NCI-H524 (cell line): ENCODE measurements around the gene TSTD1.
A peak's percentile ranks its signal among the peaks of the same experiment; 100 is the strongest.

ENCODE experiments used
- DNase-seq, 2 experiments: peaks; one replicate each; lab custom pipeline; 2025; lab: John Stamatoyannopoulos, UW

Gene TSTD1, protein sequence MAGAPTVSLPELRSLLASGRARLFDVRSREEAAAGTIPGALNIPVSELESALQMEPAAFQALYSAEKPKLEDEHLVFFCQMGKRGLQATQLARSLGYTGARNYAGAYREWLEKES

DNA sequence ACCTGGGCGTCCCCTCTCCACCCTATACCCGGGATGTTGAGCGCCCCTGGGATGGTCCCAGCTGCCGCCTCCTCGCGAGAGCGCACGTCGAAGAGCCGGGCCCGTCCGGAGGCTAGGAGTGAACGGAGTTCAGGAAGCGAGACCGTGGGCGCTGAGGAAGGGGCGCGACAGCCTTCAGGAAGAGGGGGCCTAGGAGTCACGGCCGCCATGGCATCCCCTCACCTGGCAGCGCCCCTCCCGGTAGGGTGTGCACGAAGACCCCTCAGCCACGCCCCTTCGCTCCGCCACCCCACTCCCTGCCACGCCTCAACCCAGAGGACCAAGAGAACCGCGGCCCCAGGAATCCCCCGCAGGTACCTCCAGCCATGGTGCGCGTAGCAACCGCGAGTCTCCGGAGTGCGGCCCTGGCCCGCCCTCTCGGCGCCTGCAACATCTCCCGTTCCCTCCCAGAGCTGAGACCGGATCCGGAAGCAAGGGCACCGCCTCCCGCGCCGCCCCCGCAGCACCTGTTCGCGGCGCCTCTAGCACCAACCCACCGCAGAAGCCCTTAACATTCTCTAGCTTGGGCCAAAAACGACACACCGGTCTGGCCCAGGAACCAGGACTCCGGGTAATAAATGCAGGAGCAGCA, at the start of gene TSTD1:
TSS of gene TSTD1 (minus strand) at position 442 of the 631 bp plus-strand sequence. CDS start at position 367, 75 bp downstream.
- DNase-seq = peak in 1 of 2 experiments; percentile 37

DNA sequence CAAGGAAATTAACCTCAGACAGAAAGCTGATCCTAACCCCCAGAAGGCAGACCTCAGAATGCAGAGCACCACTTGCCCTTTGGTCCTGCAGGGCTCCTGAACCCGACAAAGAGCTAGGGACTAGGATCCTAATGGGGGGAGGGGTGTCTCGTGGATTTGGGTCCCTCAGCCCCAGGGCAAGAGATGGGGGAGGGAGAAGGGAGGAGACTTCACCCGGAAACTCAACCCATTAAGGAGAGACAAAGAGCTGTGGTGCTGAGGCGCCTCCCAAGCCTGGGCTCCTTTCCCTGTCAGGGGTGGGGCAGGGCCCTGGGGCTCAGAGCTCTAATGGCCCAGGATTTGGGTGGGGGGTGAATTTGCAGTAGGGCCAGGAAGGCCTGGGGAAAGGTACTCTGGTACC, 47.7 kb upstream of the TSTD1 start:
- DNase-seq = no peak

DNA sequence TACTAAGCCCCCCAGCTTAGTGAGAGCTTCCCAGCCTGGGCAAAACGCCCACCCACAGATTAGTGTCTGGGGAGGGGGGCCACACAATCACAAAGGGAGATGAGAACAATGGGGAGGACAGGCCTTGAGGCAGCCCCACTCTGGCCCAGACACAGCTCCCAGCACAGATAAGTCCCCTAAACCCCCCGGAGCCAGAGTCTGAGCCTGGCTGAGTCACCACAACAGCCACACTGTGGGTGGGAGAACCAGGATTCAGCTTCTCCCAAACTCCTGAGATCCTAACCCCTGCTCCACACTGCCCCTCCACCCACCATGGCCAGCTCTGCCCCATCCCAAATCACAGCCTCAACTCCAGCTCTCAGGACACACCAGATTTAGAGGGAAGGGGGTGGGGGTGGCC, 46.4 kb upstream of the TSTD1 start:
- no peak for DNase-seq

DNA sequence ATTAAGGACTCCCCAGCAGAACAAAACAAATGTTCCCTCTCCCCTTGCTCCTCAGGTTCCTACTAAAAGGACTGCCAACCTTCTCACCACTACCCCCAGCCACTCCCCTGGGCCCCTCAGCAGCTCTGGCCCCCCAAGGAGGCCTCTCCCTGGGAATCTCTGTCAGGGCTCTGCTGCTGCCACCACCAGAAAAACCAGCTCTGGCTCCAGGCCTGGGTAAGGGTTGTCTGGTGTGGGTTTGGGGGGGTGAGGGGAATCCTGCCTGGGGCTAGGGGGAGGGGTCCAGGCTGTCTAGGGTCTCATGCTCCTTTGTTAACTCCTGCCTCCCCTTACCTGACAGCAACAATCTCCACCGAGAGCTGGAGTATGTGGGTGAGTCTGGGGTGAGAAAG, 45.8 kb upstream of the TSTD1 start:
- DNase-seq = no peak

DNA sequence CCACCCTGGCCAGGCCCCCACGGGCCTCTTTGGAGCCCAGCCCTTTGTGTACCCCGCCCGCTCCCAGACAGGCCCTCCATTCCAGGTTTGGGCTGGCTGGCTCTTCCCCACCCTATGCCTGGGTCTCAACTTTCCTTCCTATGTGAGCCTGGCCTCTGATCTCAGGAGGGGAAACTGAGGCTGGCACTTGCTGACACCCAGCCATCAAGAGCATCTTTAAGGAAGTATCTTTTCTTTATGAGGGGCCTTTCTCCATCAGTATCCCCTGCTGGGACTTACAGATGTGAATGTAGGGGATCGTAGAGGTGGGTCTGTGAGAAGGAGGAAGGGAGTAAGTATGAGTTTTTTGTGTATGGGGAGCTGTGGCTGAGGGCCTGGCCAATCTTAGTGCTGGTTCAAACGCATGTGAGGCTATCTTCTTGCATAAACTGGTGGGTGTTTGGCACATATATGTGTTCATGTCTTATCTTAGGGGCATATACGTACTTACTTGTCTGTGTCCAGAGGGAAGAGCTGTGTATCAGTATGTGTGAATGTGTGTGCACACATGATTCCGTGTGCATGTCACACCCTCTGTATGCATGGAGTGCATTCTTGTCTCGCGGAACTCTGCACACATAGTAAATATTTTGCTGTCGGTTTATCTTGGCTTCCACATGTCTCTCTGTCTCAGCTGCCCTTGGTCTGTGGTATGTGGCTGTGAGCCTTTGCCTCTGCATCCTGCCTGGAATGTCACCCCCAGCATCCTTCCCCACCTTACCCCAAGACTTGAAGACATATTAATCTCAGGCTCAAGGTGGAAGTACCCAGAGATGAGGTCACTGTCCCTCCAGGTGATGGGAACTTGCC, 45.2 kb upstream of the TSTD1 start:
- no peak for DNase-seq

DNA sequence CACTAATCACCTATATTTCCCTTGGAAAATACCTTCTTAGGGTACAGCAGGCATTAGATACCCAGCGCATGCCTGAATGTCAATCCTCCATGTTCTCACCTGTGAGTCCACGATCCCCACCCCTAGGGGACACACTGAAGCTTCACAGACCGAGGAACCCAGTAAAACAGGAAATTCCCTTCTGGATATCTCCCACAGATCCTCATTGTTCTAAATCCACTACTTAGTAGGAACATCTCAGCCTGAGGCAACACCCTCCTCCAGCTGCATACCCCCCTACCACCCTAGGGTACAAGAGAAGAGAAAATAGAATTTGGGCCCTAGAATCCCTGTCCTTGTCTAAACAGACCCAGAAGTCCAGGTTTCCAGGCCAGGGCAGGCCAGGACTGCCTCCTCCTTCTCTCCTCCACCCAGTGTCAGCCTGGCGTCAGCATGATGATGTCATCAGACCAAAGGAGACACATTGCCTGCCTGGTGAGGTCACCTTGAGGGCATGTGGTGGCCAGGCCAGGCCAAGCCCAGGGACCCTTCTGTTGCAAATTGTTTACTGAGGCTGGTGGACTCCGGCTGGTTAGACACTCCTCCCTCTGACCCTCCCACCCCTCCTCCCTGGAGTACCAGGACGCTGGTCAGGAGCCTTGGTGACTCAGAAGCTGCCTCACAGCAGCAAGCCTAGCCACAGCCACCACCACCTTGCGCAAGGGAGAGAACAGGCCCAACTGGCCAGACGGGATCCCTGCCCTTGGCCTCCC, 44.4 kb upstream of the TSTD1 start:
- DNase-seq = no peak

DNA sequence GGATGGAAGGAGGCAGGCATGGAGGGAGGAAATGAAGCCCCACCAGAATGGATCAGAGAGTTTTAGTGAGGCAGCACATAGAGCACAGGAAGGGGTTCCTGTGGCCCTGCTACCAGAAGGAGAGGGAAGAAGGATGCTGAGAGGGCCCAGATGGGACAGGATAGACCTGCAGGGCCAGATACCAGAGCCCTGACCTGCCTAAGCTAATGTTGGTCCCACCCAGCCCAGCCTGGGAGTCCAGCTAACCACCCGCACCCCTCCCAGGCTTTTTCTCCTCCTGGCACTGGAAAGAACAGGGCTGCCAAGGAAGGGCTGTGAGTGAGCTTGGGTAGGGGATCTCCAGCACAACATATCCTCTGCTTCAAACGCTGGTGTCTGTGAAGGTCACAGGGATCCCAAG, 43.7 kb upstream of the TSTD1 start:
- DNase-seq = no peak

DNA sequence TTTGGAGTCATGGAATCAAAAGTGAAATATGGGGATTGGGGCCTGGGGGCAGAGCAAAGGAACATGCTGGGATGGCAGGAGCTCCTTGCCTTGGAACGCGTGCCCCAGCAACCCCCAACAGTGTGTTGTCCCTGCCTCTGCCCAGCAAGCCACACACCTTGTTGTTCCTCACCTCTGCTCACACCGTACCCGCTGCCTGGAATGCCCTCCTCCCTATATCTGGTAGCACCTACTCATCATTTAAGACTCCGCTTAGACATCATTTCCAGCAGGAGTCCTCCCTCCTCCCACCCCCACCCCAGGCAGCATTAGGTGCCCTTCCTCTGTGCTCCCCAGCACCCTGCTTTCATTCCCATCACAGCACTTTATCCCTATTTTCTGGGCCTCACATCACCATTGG, 42.8 kb upstream of the TSTD1 start:
- DNase-seq = no peak

DNA sequence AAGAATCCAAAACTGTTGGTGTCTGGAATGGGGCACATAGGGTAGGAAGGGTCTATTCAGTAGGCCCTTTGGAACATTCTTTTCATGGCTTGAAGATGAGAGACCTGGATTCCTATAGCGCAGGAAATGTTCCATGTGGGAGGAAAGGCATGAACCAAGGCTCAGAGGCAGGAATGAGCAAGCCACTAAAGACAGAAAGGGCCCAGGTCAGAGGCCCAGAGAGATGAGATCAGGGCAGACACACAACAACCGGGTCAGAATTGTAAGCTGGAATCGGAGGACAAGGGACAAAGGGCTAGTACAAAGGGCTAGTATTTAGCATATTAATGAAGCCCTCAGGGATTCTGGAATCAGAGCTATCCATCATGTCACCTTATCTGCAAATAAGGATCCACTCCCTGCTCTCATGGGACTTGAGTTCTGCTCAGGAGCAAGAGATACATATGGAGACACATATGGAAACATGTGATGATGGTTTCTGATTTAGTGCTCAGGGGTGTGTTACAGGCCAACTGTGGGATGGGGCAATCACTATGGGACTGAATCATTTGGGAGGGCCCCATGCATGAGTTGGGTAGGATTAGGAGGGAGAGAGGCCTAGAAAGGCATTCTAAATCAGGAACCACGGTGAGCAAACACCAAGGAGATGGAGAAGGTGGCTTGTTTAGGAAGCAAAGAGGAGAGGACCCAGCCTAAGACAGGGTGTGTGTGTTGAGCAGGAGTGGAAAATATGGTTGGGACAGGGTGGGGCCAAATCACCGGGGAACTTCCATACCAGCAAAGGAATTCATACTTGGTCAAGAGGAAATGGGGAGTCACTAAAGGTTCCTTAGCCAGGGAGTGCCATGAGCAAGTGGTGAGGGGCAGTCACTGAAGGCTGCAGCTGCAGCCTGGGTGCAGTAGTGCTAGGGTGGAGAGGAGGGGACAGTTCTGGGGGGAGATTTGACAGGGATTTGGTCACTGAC, 42.0 kb upstream of the TSTD1 start:
- DNase-seq = no peak

DNA sequence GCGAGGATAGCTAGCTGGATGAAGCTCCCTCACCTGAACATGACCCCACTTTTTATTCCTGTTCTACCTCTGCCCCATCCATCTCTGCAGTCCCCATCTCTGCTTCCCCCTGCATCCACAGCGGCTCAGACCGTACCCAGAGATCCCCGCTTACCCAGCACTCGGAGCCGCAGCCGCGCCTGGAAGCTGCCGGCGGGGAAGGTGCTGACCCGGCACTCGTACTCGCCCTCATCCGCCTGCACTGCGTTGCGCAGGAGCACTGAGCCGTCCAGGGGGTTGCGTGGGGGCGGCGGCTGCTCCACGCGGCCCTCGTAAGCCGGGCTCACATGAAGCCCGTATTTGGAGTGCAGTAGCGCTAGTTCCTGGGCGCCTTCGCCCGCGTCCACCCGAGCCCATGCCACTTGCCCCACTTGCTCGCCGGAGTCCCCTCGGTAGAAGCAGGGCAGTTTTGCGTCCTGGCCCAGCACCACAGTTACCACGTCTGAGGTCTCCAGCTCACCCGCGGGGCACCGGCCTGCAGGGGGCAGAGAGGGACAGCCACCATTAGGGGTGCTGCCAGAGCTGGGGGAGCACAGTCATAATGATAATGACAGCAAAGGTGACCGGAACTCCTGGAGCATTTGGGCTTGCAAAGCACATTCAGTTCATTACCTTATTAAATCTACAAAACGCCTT, 40.8 kb upstream of the TSTD1 start:
- no peak for DNase-seq

DNA sequence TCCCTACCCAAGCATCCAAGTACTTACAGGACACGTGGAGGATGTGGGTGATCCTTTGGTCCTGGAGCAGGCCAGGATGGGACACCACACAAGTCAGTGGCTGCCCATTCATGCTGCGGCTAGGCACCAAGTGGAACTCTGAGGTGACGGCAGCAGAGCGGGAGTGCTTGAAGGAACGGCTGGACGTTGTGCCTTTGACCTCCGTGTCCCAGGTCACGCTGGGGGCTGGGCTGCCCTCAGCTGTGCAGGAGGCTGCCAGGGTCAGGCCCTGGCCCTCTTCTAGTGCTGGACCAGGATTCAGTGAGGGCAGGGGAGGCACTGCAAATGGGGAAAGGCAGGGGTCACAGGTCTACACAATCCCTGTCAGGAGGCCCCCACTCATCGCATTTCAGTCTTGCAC, 38.7 kb upstream of the TSTD1 start:
- no peak for DNase-seq

DNA sequence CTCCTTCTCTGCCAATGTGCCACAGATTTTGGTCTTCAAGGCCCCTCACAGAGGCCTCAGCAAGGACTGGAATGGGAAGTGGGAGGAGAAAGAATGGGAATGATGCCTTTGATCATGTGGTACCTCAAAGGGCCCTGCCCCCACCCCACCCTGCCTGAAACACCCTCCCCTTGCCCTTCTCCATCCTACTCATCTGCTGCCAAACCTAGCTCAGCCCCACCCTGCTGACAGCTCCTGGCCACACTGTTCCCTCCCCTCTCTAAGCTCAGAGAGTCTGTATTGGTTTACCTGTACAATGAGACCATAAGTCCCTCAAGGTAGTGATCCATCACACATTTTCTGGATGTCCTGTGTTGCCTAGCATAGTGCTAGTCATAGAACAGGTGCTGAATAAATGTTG, 37.6 kb upstream of the TSTD1 start:
- no peak for DNase-seq

DNA sequence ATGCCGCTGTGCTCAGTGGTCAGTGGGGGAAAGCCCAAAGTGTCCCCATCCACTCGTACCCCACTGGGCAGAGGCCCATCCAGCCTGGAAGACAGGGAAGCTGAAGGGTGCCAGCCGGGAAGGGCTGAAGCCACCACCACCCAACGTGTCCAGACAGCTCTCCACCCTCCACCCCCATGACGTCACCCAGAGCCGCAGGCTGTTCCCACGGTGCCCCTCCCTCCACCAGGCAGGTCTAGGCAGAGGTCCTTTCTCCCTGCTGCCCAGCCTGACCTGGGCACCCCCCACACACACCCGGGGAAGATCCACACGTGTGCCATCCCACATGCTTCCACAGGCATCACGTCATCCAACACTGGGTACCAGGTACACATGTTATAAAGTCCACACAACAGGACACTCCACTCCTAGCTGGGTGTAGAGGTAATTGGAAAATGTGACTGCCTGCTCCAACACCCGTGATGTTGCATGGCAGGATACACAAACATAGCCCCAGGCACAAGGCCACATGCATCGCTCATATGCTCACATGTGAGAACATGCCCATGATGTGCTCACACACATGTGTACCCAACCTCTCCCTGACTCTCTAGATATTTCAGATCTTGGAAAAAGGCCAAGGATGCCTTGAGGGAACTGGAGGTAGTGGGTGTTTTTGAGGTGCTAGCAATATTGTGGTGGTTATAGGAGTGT, 36.1 kb upstream of the TSTD1 start:
- DNase-seq = no peak

DNA sequence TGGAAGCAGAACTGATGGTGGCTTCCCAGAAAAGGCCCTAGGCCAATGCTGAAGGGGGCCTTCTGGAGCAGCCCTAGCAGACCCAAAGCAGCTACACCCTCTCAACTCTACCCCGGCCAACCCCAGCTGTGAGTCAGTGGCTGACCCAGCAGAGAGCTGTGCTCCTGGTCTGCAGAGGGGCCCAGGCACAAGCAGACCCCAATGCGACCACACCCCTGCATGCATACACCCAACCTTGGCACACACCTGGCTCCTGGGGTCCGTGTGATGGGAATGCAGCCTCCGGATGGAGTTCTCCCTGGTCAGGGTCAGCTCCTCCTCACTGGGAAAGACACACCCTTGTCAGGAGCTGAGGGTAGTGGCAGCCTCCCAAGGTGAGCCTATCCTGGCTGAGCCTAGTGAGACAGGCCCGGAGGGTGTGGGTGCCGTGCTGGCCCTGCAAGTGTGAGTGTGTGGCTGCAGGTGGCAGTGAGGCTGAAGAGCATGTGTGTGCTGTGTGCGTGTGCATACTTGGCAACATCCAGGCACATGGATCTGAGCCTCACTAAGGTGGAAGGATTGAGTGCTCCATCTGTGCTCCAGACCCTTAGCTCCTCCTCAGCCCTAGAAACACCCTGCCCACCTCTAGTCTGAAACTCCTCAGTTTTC, 34.8 kb upstream of the TSTD1 start:
- no peak for DNase-seq

DNA sequence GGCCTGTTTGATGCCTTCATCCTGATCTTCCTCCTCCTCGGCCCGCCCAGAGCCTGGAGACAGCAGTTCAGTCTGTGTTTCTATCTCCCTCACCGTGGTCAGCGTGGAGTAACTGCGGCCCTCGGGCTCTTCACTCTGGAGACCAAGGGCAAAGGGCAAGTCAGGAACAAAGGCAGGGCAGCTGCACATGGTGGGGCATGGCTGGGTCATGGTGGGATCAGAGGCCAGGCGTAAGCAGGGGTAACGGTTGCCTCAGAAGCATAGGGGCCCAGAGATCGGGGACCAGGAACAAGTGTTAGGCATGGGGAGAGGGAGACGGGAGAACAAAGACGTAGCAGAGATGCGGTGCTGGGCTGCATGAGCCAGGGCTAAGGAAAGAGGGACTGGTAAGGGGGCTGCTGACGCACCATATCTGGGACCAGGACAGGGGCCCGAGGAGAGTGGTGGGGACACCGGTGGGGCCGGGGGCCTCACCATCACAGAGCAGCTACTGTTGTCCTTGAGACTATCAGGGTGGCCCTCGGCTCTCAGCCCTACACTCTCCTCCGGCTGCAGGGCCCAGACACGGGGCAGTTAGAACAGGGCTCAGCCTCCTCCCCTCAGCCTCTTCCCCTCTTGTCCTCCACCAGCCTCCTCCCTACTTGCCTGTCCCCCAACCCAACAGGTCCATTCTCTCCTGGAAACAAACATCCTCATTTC, 34.1 kb upstream of the TSTD1 start:
- no peak for DNase-seq

DNA sequence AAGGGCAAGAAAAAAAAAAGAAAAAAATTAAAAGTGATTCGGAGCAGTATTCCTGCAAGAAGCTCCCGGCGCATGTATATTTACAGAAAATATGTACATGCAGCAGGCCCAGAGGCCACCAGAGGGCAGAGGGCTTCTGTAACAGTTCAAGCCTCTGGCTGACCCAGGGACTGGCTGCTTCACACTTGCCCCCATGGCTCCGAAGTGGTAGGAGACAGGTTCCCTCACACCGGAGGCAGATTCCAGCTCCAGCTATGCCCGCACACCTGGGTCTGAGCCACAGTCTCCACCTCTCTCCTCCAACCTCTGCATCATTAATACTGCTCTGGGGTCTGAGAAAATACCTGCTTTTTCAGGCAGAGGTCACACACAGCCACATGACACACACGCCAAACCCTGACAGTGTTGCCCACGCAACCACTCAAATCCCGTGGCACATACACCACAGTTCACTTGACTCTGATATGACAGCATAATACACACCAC, 33.2 kb upstream of the TSTD1 start:
- peak; percentile 9 to 28 for DNase-seq

DNA sequence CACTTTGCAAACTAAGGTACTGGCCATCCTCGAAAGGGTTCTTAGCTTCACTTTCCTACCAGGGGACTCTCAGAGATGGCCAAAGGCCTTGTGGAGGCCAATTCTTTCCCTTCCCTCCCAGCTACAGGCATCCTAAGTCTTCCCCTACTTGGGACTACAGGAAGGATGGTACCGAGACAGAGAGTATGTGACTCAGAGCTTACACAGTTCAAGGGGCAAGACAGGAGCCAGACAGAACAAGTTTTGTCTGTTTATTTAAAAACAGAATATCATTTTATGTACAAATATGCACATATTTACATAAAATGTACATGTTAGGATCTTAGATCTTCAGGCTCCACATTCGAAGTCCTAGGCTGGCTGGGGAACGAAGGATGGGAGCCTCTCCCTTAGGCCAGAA, 32.0 kb upstream of the TSTD1 start:
- no peak for DNase-seq

DNA sequence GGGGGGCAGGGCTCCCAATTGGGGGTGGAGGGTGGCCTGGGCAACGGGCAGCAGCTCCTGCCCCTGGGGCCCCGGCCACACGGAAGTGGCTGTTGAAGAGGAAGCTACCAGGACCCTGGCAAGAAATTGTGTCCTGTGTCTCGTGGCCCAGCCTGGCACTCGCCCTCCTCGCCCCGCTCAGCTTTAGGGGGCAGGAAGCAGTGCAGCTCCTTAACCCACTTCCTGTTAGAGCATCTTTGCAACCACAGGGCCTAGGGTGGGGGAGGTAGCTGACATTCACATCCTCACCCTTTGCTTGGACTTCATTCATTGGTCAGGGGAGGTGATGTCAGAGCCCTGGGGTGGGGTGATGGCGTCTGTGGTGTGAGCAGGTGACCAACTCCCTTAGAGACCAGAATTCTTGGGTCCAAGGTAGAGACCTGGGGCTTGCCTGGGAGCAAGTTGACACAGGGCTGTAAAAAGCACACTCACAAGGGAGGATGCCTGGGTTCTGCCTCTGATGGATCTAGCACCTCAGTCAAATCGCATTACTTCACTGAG, 31.0 kb upstream of the TSTD1 start, which contains the start of gene ARHGAP30:
TSS of gene ARHGAP30 (minus strand) at position 161 of the 540 bp plus-strand sequence. CDS start 267 bp downstream, outside the sequence.
- DNase-seq = no peak

DNA sequence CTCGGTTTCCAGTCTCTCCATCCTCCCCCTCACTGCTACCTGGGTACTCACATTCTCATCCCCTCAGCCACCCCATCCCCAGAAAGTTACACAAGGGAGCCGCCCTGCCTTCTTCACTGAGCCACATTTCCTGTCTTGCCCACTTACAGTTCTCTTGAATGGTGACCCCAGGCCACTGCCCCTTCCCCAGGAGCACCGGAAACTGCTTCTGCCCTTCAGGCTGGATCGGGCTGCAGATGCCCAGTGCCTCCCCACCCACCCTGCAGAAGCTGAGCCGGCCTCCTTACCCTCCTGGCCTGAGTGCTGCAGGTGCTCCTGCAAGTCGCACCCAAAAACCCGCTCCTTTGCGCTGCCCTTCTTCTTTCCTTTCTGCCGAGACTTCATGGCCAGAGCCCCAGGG, 30.5 kb upstream of the TSTD1 start:
- no peak for DNase-seq
